Lung microvascular endothelial cell (primary cell): ENCODE measurements around the gene S100B. TPM values are rescaled to one million over a fixed set of nuclear protein-coding genes. Genes with fewer than 3 reads are reported as not detected.
"Not testable (repeated sequence)": the region's sequence is repeated elsewhere in the genome, so short reads cannot be mapped to it uniquely, and the experiment has no call there.

Source experiments
- DNase-seq, 2 donors: peaks; one replicate each; pipeline versions ENCODE4 v3.0.0 to v3.0.0-alpha.2; 2010; ENCODE audit warnings: low read depth in 2 of 2
- total RNA-seq: library from RNA; depleted of rRNA; stranded (reverse); fragments of >200 nt; gene quantifications from 2 replicates; pipeline ENCODE4 v1.2.1, GENCODE V29; 2014

Gene S100B
- under 0.01 and 0.22 TPM in 2 replicates for total RNA-seq

- DNase-seq = no peak
Measured at GRCh38 chr21:46604975-46605766, at the start of gene S100B. Gene S100B, minus strand, starts transcription at chr21:46605082. Its CDS starts 2,667 bp downstream, at chr21:46602415.

- no peak for DNase-seq
Measured at GRCh38 chr21:46651121-46651520, 46.2 kb upstream of the S100B start.

GRCh38 chr21:46650476-46651098 is 45.7 kb upstream of the S100B start:
- DNase-seq = no peak

GRCh38 chr21:46649356-46649755 is 44.5 kb upstream of the S100B start:
- no peak for DNase-seq

DNA sequence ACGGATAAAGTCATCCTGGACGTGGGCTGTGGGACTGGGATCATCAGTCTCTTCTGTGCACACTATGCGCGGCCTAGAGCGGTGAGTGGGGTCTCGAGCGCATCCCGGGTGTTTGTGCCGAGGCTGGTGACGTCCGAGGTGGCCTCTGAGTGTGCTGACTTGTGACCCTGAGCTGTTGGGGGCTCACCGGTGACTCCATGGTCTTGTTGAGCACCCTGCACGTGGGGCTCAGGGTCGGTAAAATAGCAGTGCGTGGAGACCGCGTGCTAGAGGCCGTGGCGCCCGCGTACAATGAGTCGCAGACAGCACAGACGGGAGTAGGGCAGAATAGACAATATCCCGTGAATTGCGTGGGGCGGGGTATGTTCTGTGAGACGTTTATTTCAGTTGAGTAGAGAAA is 43.7 kb upstream of the S100B start:
- DNase-seq = no peak

- DNase-seq = no peak
Measured at GRCh38 chr21:46646541-46647154, 41.8 kb upstream of the S100B start.

GRCh38 chr21:46645840-46646239 is 41.0 kb upstream of the S100B start:
- no peak for DNase-seq

DNA sequence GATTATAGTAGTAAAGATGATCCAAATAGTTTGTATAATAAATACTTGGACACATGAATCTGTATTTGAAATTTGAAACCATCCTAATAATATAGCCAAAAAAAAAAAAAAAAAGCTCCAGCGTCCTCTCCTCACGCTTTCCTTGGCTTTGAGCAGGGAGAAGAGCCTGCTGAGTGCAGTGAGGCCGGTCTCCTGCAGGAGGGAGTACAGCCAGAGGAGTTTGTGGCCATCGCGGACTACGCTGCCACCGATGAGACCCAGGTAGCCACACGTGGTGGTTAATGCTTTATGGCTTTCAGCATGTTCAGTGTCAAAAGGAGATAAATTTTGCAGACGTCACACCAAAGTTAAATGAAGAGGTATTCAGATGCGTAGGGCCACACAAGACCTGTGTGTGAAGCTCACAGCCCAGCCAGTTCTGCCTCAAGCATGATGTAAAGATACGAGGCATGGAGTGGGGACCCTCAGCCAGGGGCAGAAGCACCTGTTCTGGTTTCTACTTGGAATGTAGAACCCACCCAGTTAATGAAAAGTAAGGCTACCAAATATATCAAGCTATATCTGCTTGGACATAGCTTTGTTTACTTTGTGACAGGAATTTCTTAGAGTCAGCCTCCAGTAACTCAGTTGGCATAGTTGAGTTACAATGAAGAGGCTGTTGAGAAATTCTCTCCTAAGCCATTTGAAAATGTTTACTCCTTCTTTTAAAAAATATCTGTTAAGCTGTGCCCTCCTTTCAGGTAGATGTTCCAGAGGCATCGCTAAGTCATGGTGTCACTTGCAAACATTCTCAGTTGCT is 38.7 kb upstream of the S100B start:
- no peak for DNase-seq

GRCh38 chr21:46641656-46642055 is 36.8 kb upstream of the S100B start:
- DNase-seq = no peak

DNA sequence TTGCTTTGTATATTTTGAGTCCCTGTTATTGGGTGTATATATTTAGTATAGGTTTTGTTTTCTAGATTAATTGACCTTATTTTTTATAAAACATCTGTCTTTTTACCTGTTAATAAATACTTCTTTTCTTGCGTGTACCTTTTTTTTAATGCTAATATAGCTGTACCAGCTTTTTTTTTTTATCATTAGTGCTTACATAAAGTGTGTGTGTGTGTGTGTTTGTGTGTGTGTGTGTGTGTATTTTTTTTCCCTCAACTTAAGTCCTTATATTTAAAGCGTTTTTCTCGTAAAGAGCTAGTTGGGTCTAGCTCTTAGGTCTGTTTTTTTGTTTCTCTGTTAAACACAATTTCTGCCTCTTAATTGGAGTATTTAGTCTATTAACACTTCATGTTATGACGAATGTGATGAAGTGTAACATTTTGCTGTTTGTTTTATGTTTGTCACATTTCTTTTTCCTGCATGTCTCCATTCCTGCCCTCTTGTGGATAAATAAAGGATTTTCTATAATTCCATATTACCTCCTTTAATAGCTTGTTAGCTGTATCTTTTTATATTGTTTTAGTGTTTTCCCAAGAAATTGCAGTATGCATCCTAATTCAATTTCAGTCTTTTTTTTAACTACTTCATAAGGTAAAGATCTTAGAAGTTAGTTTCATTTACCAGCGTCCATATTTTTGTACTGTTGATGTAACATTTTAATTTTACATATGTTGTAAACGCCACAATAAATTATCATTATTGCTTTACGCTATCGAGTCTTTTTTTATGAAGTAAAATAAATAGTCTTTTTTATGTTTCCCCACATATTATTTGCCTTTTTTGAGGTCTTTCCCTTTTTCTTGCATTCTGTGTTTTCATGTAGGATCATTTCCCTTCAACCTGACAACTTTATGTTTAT is 34.9 kb upstream of the S100B start:
- peak; percentile 39 to 55 for DNase-seq

GRCh38 chr21:46637952-46638746 is 33.3 kb upstream of the S100B start:
- DNase-seq = peak; percentile 12 to 19

GRCh38 chr21:46636550-46637285 is 31.8 kb upstream of the S100B start:
- peak in 1 of 2 donors; percentile 9 for DNase-seq

DNA sequence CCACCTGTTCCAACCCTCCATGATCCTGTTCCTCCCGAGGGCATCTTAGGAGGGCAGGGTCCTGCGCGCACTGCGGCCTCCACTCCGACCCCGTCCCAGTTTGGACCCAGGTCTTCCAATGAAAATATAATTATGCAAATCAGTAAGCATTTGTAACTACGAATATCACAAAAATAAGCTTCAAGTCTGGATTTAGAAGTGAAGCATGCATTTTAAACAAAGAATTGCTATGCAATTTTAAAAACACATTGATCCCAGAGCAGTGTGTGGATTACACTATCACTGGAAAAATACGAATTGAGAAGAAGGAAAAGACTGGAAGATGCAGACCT is 31.3 kb upstream of the S100B start:
- DNase-seq = no peak

GRCh38 chr21:46635324-46636180 is 30.7 kb upstream of the S100B start, which contains the start of gene PRMT2:
Gene PRMT2, plus strand, starts transcription at chr21:46635674. Its CDS starts 1,278 bp downstream, at chr21:46636952.
- peak; percentile 97 to 98 for DNase-seq

DNA sequence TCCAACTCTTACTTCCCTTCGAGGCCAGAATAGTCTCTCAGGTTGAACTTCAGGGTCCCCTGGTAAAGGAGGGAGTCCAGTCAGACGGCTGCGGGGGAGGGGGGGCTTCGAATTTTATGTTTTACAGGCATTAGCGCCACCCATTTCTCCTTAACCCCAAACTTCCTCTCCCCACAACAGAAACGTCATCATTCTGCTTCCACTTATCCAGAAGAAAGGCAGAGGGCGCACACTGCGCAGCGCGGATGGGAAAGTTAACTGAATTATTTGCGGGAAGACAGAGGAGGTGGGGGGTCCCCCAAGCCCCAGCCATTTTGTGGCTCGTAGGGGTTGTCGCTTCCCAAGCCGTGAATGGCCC is 30.1 kb upstream of the S100B start:
- peak; percentile 89 for DNase-seq

GRCh38 chr21:46634427-46634826 is 29.5 kb upstream of the S100B start:
- DNase-seq = no peak

DNA sequence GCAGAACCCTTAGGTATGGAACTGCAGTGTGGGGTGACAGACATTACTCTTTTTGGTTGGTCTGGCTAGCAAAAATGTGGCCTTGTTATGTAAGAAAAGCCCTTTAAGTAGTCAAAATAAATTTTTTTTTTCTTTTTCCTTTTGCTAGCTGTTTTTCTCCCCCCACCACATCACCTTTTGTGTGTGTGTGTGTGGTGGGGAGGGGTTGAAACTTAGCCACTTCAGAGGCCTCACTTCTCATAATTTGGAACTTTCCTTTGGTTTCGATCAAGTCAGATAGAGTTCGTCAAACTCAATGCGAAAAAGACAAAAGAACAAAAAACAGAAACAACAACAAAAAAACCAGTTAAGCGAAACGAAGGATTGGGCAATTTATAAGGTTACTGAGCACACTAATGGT is 28.7 kb upstream of the S100B start:
- DNase-seq = no peak

GRCh38 chr21:46630915-46631314 is 26.0 kb upstream of the S100B start:
- not testable (repeated sequence) for DNase-seq
